Measurements from ENCODE around the gene FAM217B.

The FAM217B gene, protein sequence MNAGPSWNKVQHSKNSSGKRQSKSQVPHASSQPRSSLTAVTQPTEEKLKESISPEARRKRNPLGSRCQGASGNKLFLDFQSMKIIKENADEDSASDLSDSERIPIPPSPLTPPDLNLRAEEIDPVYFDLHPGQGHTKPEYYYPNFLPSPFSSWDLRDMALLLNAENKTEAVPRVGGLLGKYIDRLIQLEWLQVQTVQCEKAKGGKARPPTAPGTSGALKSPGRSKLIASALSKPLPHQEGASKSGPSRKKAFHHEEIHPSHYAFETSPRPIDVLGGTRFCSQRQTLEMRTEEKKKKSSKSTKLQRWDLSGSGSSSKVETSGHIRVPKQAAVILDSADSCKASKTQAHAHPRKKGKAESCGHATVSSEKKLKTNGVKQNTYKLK

DNA sequence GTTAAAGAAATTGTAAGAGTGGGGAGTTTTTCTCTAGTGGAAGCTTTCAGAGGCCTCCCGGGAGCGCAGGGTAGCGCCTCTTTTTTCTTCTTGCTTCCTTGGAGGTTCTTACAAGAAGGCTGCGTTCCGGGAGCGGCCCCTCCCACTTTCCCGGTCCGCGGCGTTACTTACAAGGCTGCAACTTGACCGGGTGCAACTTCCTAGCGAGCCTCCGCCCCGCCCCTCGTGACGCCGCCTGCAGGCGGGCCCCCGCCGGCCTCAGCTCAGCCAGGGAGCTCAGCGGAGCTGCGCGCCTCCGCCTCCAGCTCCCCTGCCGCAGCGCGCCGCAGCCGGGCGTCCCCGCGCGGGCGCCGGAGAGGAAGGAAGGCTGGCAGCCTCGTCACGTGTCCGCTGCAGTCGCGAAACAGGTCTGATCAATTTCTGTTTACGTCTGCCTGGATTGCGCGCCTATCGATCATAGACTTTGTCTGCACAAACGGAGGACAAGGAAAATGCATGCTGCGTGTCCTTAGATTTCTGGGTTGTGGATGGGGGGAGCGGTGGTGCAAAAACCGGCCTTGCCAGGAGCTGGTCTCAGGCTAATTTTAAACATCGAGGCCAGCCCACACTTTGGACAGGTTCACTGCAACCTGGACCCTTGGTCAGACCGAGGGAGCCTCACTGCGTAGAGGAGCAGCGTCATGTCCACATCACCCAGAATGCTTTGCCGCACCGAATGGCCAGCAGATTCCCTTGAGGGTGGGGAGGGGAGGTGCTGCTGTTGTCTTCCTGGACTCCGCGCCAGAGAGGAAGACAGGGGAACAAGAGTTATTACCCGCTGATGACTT lies at the start of gene FAM217B, which contains the start of gene PPP1R3D:
TSS of gene FAM217B (plus strand) at position 261 of the 827 bp plus-strand sequence. CDS start 3,555 bp downstream, outside the sequence.
TSS of gene PPP1R3D (minus strand) at position 177 of the 827 bp plus-strand sequence. CDS start 374 bp downstream, outside the sequence.
- DNase-seq = peak; percentile 89

DNA sequence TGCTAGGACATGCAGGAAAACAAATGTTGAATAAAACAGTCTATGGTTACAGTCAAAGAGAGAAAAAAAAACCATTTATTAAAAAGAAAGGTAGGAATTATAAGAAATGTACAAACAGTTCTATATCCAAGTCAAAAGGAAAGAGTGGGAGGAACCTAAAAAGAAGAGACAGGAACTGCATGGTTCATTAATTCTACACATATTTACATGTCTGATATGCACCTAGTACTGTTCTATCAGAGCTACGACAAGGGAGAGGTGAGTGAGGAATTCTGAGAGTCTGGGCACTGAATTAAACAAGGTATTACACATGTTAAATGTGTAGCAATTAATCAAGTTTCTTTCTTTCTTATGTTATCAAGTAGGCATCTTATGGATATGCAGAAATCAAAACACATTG lies 48.6 kb upstream of the FAM217B start:
- DNase-seq = no peak

DNA sequence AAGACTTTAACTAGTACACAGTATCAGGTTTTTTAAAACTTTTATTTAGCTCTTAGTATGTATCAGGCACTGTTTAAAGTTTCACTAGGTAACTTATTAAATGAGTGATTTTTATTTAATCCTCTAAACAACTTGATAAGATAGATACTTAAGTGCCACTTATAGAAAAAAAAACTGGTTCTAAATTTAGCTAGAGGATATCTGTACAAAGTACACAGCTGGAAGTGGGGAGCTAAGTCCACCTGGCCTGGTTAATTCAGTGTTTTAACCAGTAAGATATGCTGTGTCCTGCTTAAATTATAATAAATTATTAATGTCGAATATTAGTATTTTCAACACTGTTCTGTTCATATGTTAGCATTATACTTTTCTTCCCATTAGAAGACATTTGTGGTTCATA lies 44.3 kb upstream of the FAM217B start:
- DNase-seq = no peak

DNA sequence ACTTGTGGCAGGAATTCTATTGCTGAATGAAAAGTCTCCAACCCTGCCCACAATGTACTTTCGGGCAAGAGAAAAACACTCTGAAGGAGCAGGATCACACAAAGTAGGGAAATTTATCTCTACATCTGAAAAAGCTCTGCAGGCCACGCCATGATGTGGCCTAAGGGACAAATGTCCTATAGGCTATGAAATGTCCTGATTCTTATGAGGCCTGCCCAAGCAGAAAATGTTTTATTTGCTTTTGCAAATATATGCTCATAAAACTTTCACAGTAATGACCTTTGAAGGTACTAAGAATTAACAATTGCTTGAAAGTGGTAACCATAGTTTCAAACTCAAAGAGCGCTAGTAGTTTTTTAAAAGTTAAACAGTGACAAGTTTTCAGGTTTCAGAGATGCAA lies 37.7 kb upstream of the FAM217B start:
- DNase-seq = no peak

DNA sequence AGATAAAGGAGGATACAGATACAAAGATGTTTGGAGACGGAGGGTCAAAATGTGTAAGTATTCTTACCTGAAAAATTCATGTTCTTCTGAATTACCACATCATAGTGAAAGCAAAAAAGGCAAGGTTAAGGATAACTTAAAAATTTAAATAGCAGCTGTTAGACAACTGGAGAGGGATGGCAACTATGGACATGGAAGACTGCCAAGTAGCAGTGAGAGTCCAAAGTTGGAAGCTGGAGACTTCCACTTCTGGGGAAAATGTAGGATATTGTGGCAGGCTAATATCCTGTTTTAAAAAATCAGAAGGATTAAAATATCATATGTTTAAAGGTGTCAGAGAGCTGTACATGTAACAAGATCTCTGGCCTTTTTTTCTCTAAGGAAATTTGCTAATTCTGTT lies 36.6 kb upstream of the FAM217B start:
- DNase-seq = no peak

DNA sequence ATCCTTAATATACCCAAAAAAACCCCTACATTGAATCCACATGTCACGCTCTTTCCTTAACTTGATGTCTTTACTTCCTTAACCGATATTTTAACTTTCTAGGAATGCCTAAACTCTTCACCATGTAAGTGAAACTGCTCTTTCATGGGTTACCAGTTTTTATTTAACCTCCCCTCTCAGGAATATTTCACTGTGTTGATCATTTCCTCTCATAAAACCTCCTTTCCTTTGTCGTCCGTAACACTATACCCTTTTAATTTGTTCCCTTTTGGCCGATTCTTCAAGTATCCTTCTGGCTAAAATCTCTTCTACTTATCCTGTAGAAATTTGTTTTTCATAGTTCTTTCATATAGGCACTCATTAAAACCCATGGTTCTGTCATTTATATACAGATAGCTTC lies 31.3 kb upstream of the FAM217B start:
- DNase-seq = no peak

DNA sequence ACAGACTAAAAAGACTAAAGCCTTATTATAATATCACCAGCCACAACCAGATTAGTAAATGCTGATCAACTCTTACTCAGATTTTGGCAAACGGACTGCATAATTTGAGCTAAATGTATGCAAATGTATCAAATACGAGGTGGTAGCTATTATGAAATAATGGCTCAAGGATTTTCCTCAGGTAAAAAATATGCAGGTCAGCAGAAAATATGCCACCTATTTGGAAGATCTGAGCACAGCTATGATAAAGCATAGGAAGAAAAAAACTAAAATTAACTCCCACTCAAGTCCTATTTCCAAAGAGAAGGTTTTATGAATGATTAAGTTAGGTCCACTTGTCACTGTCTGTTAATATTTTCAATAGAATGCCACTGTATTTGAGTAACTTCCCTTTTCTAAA lies 29.1 kb upstream of the FAM217B start:
- DNase-seq = no peak

DNA sequence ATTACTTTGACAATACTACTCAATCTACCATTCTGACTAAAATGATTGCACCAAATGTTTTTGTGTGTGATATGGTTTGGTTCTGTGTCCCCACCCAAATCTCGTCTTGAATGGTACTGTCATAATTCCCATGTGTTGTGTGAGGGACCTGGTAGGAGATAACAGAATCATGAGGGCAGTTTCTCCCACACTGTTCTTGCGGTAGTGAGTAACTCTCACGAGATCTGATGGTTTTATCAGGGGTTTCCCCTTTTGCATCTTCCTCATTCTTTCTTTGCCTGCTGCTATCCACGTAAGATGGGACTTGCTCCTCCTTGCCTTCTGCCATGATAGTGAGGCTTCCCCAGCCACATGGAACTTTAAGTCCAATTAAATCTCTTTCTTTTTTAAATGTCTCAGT lies 27.6 kb upstream of the FAM217B start:
- no peak for DNase-seq

DNA sequence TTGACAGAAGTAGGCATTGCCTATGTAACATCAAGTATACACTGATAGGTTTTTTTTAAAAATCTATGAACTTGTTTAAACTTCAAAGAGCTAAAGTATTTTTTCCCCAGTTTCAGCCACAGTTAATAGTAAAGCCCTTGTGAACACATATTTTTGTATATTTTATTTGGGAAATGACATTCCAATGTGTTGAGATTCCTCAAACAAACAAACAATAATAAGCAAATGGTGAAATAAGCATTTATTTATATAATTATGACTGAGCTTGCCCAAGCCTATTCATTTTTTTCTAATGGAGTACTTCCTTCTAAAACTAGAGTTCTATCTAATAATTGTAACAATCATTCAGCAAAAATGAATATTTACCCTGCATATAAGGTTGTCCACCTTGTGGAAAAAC lies 19.2 kb upstream of the FAM217B start:
- no peak for DNase-seq

DNA sequence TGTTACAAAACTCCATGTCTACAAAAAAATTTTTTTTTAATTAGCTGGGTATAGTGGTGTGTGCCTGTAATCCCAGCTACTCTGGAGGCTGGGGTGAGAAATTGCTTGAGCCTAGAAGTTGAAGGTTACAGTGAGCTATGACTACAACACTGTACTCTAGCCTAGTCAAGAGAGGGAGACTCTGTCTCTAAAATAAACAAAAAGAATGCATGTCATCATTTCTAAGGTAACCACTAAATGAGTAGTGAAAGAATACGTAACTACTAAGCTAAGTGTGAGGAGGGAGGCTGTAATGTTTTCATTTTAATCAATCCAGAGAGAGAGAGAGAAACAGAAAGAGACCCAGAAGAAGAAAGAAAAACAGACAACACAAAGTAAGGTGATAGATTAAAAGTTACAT lies 16.7 kb upstream of the FAM217B start:
- no peak for DNase-seq

DNA sequence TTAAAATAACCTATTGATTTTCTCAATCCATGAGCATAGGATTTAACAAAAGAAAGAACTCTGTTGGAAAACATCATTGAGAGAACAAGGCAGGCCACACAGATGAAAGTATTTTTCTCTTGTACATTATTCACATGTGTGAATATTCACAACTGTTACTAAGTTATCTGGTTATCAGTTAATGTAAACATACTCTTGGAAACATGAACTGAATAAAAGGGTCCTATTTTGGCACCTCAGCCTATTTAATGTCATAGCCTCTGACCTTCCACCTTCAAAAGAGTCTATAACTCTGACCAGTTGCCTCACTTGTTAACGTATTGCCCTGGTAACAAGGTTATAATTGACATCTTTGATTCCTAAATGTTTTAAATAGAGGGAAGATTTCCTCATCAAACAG lies 14.8 kb upstream of the FAM217B start:
- no peak for DNase-seq

DNA sequence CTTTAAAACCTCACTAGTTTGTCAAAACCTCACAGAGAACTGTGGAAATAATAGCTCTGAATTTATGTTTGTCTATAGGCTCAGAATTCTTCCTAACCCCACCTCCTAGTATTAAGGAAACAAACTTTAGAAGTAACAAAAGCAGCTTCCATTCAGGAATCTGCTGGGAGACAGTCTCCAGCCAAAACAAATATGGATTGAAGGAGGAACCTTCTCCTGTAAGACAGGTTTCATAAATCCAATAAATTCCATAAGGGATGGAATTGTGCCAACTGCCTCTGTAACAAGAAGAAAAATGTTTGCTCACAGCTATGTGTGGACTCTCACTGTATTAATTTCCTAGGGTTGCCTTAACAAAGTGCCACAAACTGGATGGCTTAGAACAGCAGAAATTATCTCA lies 14.3 kb upstream of the FAM217B start:
- no peak for DNase-seq

DNA sequence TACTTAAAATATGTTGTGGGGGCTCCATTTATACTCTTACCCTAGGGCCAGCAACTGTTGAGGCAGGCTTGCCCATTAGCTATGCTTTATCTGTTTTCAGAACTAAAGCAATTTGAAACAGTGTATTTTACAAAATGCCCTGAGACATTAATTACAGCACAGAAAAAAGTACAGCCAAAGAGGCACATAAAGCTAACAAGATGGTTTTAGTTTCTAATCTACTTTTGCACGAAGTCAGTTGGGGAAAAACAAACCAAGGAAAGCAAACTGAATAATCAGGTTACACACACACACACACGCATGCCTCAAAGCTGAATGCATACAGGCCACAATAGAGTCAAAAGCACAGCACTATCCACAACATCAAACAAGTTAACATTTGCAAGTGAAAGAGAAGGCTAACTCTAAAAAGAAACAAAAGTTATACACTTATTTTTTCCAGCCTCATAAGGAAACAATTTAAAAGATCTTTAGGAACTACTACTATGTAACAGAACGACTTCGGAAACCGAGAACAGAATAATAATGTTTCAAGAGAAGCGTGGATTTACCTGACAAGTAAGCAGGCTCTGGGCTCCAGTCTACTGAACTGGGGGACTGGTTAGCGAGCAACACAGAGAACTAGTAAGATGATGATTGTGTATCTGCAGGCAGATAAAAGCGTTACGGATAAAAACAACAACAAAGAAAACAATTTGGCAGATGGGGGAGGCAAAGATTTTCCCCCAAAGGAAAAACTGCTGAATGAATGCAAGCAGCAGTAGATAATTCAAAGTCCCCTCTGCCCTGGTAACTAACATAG lies 8.5 kb upstream of the FAM217B start:
- no peak for DNase-seq

DNA sequence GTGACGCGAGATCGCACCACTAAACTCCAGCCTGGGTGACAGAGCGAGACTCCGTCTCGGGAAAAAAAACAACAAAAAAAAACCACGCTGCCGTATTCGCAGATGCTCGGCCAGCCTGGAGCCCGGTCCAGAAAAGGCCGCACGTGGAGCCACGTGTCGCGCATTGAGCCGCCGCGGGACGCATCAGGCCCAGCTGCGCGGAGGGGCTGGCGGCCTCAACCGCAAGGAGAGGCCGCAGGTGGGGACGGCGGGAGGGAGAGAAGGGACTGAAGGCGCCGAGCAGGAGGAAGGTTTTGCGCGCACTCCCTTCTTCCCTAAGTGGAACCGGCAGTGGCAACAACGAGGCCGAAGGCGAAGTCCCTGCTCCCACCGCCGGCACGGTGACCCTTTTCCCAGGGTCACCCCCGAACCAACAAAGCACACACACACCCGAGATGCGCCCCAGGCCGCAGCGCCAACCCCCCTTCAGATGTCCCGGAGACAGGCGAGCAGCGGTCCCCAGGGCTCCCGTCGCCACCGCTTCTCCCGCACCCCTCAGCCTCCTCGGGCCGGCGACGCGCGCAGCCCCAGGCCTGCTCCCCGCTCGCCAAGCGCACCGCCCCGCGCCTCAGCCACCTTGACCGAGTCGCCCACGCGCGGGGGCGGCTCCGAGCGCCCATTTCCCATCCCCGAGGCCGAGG lies 7.4 kb upstream of the FAM217B start:
- no peak for DNase-seq

DNA sequence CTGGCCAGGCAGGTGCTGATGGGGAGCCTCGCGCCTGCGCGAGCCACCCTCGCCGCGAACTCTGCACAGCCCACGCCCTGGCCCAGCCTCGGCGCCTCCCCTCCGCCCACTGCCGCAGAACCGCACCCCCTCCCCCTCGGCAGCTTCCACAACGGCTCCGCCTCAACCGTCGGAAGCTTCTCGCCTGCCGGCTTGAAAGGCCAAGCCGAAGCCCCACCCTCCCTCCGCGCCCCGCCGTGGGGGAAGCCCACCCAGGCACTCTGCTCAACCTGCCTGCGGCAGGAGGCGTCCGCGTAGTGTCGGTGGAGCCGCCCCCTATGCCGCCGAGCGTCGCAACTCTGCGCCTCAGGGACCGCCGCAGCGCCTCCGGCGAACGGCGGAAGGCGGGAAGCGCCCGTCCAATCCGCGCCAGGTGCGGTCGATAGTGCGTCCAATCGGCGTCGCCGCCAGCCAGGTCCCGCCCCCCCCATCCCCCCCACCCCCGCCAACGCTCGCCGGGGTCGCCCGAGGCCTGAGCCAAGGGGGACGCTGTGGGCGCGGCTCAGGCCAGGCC lies 6.8 kb upstream of the FAM217B start, which contains the start of gene SYCP2:
TSS of gene SYCP2 (minus strand) at position 342 of the 553 bp plus-strand sequence. CDS start 11,224 bp downstream, outside the sequence.
- peak; percentile 67 for DNase-seq

DNA sequence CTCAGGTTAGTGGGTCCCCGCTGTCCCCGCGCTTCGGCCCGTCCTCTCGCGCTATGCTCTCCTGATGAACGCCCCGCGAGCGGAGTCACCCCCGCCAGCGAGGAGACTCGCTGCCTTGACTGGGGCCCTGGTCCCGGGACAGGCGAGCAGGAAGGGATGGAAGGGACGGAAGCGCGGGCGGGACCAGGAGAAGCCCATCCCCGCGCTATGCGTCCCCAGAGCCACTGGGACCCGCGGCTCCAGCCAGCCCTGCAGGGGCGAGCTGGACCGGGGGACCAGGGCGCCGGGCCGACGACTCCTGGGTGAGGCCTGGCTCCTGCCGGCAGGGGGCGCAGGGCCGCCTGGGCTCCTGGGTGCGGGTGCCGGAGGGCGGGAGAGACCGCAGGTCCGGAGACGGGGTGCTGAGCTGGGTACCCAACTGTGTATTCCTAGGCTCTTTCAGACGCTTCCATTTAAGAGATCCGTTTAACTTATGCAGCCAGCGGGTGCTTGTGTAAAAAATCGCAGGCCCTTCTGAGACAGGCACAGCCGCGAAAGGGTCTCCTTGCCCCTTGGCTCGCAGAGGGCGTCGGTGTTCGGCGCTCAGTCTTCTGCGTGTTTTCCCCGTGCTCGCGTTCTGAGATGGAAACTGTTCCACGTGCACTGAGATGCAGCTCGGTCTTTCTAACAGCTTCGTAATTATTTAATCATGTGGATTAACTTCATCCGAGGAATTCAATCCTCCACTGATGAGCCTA lies 6.2 kb upstream of the FAM217B start:
- peak; percentile 82 for DNase-seq

DNA sequence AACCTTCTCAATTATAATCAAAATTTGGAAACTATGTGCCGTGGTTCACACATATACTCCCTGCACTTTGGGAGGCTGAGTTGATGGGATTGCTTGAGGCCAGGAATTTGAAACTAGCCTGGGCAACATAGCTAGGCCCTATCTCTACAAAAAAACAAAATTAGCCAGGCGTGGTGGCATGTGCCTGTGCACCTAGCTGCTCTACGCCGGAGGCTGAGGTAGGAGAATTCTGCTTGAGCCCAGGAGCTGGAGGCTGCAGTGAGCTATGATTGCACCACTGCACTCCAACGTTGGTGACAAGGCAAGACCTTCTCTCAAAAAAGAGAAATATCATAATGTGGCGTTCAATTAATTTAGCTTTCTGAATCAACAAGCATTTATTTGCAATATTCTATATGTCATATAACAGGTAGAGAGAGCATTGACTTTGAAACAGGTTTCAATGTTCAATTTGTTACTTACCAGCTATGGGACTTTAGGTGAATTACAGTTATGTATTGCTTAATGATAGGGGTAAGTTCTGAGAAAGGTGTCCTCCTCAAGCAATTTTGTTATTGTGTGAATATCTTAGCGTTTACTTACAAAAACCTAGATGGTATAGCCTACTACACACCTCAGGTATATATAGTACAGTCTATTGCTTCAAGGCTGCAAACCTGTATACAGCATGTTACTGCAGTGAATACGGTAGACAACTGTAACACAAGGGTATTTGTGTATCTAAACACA lies 4.6 kb upstream of the FAM217B start:
- DNase-seq = no peak

DNA sequence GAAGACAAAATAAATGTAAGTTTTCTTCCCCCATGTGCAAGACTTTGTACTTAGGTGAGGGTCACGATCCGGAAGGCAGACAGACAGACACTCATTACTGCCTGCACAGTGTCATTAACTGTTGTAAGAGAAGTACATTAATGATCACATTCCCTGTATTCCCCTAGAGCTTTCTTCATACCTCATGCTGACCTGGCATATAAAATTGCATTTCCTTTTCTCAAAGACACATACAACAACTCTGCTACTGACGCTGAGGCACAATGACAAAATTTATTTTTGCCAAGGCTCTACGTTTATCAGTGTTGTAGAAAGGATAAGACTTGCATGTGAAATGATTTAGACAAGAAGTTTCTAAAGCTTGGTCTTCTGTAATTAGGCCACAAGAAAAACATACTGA lies 3.8 kb upstream of the FAM217B start:
- DNase-seq = no peak

DNA sequence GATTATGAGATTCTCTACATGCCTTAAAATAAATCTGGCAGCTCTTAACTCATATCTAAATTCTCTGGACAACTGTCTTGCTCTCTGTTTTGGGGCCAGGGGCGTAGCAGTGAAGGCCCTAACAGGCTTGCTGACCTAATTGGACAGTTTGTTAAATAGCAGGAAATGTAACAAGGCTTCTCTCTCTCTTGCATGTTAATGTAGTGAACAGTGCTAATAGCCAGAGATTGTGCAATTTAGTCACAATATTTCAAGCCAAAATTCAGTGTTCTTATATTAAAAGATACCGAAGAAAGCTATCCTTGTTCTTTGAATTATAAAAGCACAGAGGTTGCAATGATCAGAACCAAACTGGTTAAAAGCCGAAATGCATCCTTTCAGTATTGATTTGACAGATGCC lies 3.0 kb upstream of the FAM217B start:
- no peak for DNase-seq

DNA sequence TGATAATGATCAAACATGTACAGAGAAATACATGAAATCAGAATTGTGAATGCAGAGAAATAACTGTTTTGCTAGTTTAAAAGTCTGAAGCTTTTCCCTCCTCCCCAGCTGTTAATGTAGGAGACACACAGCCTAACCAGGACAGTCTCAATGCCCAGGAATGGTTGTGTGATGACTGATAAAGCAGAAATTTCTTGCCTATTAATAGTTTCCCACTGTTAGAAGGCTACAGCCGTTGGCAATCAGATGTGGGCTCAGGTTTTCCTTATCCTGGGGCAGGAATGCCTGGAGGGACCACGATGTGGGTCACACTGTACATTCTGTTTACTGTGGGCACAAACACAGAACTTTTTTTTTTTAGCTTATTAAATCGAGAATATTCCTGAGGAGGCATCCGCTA lies 2.0 kb upstream of the FAM217B start:
- DNase-seq = no peak

DNA sequence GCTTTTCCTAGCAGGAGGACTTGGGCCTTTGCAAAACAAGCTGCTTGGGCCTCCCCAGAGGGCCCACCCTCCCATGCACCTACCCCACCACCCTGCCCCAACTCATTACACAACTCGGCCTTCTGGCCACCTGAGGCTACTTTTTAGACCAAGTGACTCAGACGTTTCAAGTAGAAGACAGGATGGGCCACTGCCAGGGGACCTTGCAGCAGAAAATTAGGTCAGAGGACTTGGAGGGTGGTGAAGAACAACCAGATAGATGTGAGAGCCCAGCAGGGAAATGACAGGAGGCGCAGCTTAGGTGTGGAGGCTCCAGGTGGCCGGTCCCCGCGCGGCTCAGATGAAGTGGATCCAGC lies 1.5 kb upstream of the FAM217B start:
- no peak for DNase-seq

Data from stimulated activated CD4-positive, alpha-beta T cell treated with anti-CD3 and anti-CD28 coated beads, Interleukin-4, amount 100 ng/mL, for 1 hour (primary cell).